Tibial nerve (tissue), 4 donors: Measurements from ENCODE around the gene COL9A2.

Source experiments
- CTCF ChIP-seq, 5 experiments: fragments of 200-600 bp in 3 of 5; fragments of 450-650 bp in 2 of 5; sonication (generic) in 3 of 5; IDR thresholded peaks; one replicate each; pipeline ENCODE4 v1.5.1; 2016 to 2019; ENCODE audit warnings: antibody characterized with exemption in 5 of 5, mild to moderate bottlenecking in 3 of 5, moderate library complexity in 2 of 5
- EP300 ChIP-seq, 2 donors: sonication (generic); formaldehyde crosslinking; IDR thresholded peaks; one replicate each; pipeline ENCODE4 v1.6.1; 2017; ENCODE audit warnings: antibody characterized with exemption in 2 of 2, mild to moderate bottlenecking in 1 of 2
- POLR2A ChIP-seq, 2 donors: fragments of 450-650 bp; IDR thresholded peaks; one replicate each; pipeline ENCODE4 v1.6.1; 2017; ENCODE audit warnings: antibody characterized with exemption in 2 of 2, mild to moderate bottlenecking in 2 of 2, moderate library complexity in 2 of 2

GRCh38 chr1:40276122-40276521 lies 41.0 kb downstream of the COL9A2 start:
- TF ChIP-seq CTCF (IDR thresholded peaks at IDR 0.05) (no peak), POLR2A (IDR thresholded peaks at IDR 0.05) (no peak), EP300 (IDR thresholded peaks at IDR 0.05) (no peak)
